Activated CD4-positive, alpha-beta T cell treated with anti-CD3 and anti-CD28 coated beads, Interleukin-2, amount 10 ng/mL, durations not matched to agents 24 days and 14 days (primary cell): ENCODE data around the gene GPR108. TPM values are rescaled to one million over a fixed set of nuclear protein-coding genes. Genes with fewer than 3 reads are reported as not detected.
"Not testable (repeated sequence)": the region's sequence is repeated elsewhere in the genome, so short reads cannot be mapped to it uniquely, and the experiment has no call there.

Source experiments
- DNase-seq: peaks from one replicate; pipeline ENCODE4 v3.0.0; 2022
- H3K27ac Mint-ChIP-seq: one replicate; pipeline ENCODE4 v1.8.0; 2022; ENCODE audit warnings: mild to moderate bottlenecking, mixed read lengths
- H3K27me3 Mint-ChIP-seq: one replicate; pipeline ENCODE4 v1.8.0; 2022; ENCODE audit warnings: mixed read lengths
- H3K36me3 Mint-ChIP-seq: one replicate; pipeline ENCODE4 v1.8.0; 2022; ENCODE audit warnings: low read depth, mild to moderate bottlenecking, mixed read lengths
- H3K4me1 Mint-ChIP-seq: one replicate; pipeline ENCODE4 v1.8.0; 2021; ENCODE audit warnings: mixed read lengths
- H3K4me3 Mint-ChIP-seq: one replicate; pipeline ENCODE4 v1.8.0; 2022; ENCODE audit warnings: mild to moderate bottlenecking, moderate library complexity, mixed read lengths
- H3K9me3 Mint-ChIP-seq: one replicate; pipeline ENCODE4 v1.8.0; 2021; ENCODE audit warnings: mixed read lengths
- intact Hi-C: fragments of 100-400 bp; cut with micrococcal nuclease; formaldehyde crosslinking; loops from one replicate; pipeline ENCODE4 v1.15.1; 2023
- total RNA-seq: library from RNA; stranded (reverse); gene quantifications from 2 replicates; pipeline ENCODE4 v1.2.3, GENCODE V29; 2022

Gene GPR108
- total RNA-seq, 1 donor from 2014 or later: 97.7 TPM

DNA sequence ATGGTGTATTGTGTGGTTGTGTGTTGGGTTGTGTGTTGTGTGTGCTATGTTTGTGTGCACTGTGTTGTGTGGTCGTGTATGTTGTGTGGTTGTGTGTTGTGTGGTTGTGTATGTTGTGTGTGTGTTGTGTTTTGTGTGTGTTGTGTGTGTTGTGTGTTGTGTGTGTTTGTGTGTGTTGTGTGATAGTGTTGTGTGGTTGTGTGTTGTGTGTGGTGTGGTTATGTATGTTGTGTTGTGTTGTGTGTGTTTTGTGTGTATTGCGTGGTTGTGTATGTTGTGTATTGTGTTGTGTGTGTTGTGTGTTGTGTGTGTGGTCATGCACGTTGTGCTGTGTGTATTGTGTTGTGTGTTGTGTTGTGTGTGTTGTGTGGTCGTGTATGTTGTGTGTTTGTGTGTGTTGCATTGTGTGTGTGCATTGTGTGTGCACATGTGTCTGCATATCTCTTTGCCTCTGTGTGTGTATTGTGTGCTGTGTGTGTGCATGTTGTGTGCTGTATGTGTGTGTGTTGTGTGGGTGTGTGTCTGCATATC lies 19.9 kb downstream of the GPR108 start:
- peak overlapping the region; percentile 2 for H3K27ac Mint-ChIP-seq
- no peaks in the 10 kb centered on the region for H3K9me3 Mint-ChIP-seq
- H3K4me3 Mint-ChIP-seq: no peak overlapping the region
- no peaks in the 10 kb centered on the region for H3K36me3 Mint-ChIP-seq
- peaks cover 5% of the 10 kb centered on the region for H3K27me3 Mint-ChIP-seq
- DNase-seq: no peak
- peaks cover 27% of the 10 kb centered on the region for H3K4me1 Mint-ChIP-seq
- intact Hi-C loops: loop anchor here (5.0 kb wide), 1 partner anchor 75 kb away; no protein-coding TSS in a partner anchor

DNA sequence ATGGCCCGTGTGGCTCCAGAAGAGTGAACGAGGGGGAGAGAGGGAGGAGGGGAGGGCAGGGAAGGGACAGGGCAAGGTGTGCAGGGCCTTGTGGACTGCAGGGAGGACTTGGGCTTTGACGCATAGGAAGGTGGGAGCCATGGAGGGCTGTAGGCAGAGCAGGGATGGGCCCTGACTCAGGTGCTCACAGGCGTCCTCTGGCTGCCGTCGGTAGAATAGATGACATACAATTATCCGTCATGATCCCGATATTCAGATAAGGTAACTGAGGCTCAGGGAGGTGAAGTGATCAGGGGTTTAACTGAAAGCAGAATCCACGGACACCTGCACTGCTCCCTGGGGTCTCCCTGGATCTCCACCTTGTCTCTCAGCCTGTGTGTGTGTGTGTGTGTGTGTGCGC lies 20.3 kb downstream of the GPR108 start:
- DNase-seq: no peak
- Mint-ChIP-seq H3K4me3 (no peak overlapping the region), H3K27ac (no peak overlapping the region), H3K36me3 (no peaks in the 10 kb centered on the region), H3K4me1 (peaks cover 25% of the 10 kb centered on the region), H3K9me3 (no peaks in the 10 kb centered on the region), H3K27me3 (peaks cover 8% of the 10 kb centered on the region)
- intact Hi-C loops: loop anchor here (5.0 kb wide), 1 partner anchor 75 kb away; no protein-coding TSS in a partner anchor

DNA sequence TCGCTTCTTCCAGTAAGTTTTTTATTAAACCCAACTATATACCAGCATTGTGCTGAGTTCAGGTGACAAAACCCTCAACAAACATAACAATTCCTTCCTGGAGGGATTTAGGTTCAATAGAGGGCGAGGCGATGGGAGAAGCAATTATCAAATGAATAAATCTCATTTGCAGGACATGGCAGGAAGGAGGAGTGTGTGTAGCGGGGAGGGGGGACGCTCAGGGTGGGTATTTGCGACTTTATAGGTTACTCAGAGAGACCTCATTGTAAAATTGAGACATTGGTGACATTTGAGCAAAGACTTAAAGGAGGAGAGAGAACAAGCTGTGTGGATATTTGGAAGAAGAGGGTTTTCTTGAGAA lies 20.8 kb downstream of the GPR108 start:
- intact Hi-C loops: loop anchor here (5.0 kb wide), 1 partner anchor 74 kb away; no protein-coding TSS in a partner anchor
- H3K9me3 Mint-ChIP-seq: no peaks in the 10 kb centered on the region

DNA sequence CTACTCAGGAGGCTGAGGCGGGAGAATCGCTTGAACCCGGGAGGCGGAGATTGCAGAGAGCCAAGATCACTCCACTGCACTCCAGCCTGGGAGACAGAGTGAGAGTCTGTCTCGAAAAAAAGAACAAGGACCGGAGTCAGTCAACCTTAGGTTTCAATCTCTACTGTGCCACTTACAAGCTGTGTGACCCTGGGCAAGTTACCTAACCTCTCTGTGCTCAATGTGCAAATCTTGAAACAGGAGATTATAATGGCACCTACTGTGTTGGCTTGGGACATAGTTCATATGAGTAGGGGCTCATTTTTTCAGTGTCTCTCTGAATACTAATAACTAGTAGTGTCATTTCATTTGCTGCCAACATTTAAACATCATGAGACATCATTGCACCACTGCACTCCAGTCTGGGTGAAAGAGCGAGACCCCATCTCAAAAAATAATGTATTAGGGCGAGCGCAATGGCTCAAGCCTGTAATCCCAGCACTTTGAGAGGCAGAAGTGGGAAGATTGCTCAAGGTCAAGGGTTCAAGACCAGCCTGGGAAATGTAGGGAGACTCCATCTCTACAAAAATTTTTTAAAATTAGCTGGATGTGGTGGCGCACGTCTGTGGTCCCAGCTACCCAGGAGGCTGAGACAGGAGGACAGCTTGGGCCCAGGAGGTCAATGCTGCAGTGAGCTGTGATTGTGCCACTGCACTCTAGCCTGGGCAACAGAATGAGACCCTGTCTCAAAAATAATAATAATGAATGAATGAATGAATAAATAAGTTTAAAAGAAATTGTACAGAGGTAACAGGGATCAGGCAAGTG lies 22.4 kb downstream of the GPR108 start:
- Mint-ChIP-seq H3K9me3 (no peaks in the 10 kb centered on the region), H3K36me3 (no peaks in the 10 kb centered on the region), H3K4me3 (no peak overlapping the region), H3K27me3 (peaks cover 26% of the 10 kb centered on the region), H3K4me1 (peaks cover 23% of the 10 kb centered on the region), H3K27ac (no peak overlapping the region)
- intact Hi-C loops: loop anchor here (5.0 kb wide), 1 partner anchor 73 kb away; no protein-coding TSS in a partner anchor
- no peak for DNase-seq

More for the DNA sequence above, 20.8 kb downstream of the GPR108 start:
- no peak for DNase-seq
- H3K27me3 Mint-ChIP-seq: peaks cover 10% of the 10 kb centered on the region
- no peak overlapping the region for H3K27ac Mint-ChIP-seq
- H3K36me3 Mint-ChIP-seq: no peaks in the 10 kb centered on the region
- H3K4me3 Mint-ChIP-seq: no peak overlapping the region
- peaks cover 23% of the 10 kb centered on the region for H3K4me1 Mint-ChIP-seq

DNA sequence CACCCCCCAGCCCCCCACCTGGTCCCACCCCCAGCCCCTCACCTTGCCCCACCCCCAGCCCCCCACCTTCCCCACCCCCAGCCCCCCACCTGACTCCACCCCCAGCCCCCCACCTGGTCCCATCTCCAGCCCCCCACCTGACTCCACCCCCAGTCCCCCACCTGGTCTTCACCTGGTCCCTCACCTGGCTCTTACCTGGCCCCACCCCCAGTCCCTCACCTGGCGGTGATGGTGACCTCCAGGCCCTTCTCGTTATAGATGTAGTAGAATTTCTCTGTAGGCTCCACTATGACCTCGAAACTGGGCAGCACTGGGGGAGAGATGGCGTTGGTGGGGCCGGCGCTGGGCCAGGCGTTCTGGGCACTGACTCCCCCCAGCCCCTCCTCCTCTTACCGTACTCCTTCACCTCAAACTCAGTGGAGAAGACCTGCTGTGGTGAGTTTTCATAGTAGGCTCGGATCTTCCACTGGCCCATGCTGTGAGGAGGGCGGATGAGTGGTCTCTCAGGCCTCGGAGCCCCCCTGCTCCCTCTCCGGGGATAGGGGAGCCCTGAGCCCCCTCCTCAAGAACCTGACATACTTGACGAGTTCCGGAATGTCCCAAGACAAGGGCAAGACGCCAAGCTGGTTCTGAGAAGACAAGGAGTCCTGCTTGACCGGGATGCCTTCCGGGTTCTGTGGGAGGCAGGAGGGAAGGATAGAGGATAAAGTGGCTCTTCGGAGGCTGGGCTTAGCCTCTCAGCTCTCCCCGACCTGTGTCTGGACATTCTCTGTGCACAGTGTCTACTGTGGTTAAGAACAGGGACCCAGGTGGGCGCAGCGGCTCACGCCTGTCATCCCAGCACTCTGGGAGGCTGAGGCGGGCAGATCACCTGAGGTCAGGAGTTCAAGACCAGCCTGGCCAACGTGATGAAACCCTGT lies 23.3 kb downstream of the GPR108 start:
- H3K36me3 Mint-ChIP-seq: no peaks in the 10 kb centered on the region
- H3K4me1 Mint-ChIP-seq: peaks cover 19% of the 10 kb centered on the region
- DNase-seq: no peak
- no peak overlapping the region for H3K27ac Mint-ChIP-seq
- intact Hi-C loops: no loop called here
- H3K9me3 Mint-ChIP-seq: no peaks in the 10 kb centered on the region
- no peak overlapping the region for H3K4me3 Mint-ChIP-seq
- H3K27me3 Mint-ChIP-seq: peaks cover 35% of the 10 kb centered on the region

DNA sequence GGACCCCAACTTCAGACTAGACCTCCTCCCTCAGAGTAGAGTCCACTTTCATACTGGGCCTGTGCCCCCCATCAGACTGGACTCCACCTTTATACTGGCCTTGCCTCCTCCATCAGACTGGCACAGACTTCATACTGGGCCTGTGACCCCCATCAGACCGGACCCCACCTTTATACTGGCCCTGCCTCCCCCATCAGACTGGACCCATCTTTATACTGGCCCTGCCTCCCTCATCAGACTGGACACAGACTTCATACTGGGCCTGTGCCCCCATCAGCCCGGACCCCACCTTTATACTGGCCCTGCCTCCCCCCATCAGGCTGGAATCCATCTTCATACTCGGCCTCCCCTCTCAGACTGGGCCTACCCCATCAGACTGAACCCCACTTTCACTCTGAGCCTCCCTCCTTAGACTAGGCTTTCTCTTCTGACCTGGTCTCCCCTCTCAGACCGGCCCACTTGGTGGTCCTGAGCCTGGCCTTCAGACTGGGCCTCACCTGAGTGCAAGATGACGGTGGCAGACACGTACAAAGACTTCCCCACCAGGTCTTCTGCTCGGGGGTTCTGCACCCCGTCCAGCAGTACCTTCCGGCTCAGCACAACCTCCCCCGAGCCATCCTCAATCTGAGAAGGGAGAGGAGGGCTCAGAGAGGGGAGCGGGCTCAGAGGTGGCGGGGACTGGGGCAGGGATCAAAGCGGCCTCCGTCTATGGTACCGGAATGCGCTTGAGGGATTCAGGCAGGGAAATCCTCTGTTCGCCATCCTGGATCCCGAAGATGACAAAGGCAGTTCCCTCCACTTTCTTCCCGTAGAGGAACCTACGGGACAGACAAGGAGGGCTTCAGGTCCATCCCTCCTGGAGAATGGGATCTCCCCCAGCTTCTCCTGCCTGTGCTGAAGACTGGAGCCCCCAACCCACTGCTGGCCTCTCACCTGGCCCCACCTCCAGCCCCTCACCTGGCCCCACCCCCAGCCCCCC lies 24.4 kb downstream of the GPR108 start:
- Mint-ChIP-seq H3K27me3 (peaks cover 45% of the 10 kb centered on the region), H3K4me3 (no peak overlapping the region), H3K27ac (peak overlapping the region; percentile 74), H3K4me1 (peaks cover 17% of the 10 kb centered on the region), H3K9me3 (no peaks in the 10 kb centered on the region), H3K36me3 (no peaks in the 10 kb centered on the region)
- DNase-seq: no peak
- intact Hi-C loops: no loop called here

DNA sequence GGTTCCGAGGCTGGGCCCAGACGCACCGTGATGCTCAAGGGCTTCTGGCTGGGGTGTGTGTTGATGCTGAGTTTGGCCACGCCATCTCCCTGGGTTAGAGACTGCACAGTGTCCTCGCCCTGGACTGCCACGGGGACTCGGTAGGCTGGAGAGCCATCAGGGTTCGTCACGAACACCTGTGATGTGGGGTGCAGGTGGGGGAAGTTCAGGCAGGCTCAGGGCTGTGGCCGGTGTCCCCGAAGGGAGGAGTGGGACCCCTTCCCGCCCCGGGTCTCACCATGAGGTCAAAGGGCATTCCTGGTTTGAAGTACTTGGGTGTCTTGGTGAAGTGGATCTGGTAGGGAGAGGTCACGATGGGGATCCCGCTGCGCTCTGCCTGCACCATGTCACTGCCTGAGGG lies 25.1 kb downstream of the GPR108 start:
- no peaks in the 10 kb centered on the region for H3K36me3 Mint-ChIP-seq
- H3K4me1 Mint-ChIP-seq: peaks cover 13% of the 10 kb centered on the region
- DNase-seq: no peak
- peaks cover 47% of the 10 kb centered on the region for H3K27me3 Mint-ChIP-seq
- no peaks in the 10 kb centered on the region for H3K9me3 Mint-ChIP-seq
- peak overlapping the region; percentile 74 for H3K27ac Mint-ChIP-seq
- no peak overlapping the region for H3K4me3 Mint-ChIP-seq
- intact Hi-C loops: no loop called here

DNA sequence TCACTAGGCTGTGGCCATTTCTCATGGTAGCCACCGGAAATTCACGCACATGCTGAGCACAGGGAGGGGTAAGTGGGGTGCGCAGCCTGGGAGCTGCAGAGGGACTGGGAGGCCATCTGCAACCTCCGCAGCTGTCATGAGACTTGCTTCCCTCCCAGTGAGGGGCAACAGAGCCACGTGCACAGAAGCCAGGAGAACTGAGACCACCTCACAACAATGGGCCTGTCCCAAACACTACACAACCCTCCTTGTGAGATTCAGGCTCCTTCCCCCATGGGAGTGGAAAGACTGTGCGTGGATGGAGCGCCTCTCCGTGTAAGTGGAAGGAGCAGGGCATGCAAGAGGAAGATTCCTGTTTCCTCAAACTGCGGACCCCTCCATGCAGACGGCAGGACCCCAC lies 25.8 kb downstream of the GPR108 start:
- Mint-ChIP-seq H3K4me1 (peaks cover 13% of the 10 kb centered on the region), H3K36me3 (no peaks in the 10 kb centered on the region), H3K27ac (no peak overlapping the region), H3K4me3 (no peak overlapping the region), H3K27me3 (peaks cover 47% of the 10 kb centered on the region), H3K9me3 (no peaks in the 10 kb centered on the region)
- no peak for DNase-seq
- intact Hi-C loops: no loop called here

DNA sequence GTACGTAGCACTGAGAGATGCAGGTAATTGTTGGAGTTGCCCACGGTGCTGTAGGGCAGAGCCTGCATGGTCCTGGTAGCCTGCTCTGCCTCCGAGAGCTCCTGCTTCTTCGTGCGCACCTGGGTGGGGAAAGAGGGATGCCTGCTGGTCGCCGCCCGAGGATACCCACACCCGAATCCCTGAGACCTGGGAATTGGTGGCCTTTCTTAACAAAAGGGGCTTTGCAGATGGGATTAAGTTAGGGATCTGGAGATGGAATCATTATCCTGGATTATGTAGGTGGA lies 26.4 kb downstream of the GPR108 start:
- no peak overlapping the region for H3K27ac Mint-ChIP-seq
- H3K27me3 Mint-ChIP-seq: peaks cover 44% of the 10 kb centered on the region
- peaks cover 13% of the 10 kb centered on the region for H3K4me1 Mint-ChIP-seq
- H3K9me3 Mint-ChIP-seq: no peaks in the 10 kb centered on the region
- intact Hi-C loops: no loop called here
- H3K36me3 Mint-ChIP-seq: no peaks in the 10 kb centered on the region
- H3K4me3 Mint-ChIP-seq: no peak overlapping the region
- no peak for DNase-seq

DNA sequence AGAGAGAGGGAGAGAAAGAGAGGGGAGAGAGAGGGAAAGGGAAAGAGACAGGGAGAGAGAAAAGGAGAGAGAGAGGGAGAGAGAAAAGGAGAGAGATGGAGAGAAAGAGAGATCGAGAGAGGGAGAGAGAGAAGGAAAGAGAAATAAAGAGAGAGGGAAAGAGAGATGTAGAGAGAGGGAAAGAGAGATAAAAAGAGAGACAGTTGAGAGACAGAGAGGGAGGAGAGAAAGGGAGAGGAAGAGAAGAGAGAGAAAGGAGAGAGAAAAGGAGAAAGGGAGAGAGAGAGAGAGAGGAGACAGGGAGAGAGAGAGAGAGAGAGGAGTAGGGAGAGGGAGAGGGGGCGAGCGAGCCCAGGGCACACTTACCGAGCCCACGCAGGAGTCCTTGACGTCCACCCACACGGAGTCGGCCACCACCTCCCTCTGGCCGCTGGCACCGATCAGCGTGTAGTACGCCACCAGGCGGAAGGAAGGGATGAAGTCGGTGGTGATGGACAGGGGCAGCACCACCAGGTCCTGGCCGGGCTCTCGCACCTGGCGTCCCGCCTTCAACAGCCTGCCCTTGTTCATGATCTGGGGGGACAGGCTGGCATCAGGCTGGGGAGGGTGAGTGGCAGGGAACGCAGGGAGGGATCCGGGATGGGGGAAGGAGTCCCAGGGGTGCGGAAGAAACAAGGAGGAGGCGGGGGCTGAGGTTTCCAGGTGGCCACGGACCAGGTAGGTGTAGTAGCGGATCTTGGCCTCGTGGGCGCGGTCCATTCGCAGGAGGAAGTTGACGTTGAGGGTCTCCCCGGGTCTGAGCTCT lies 26.9 kb downstream of the GPR108 start:
- Mint-ChIP-seq H3K27me3 (peaks cover 44% of the 10 kb centered on the region), H3K9me3 (no peaks in the 10 kb centered on the region), H3K36me3 (no peaks in the 10 kb centered on the region), H3K4me3 (peak overlapping the region; percentile 69), H3K4me1 (peaks cover 13% of the 10 kb centered on the region), H3K27ac (peak overlapping the region; percentile 45)
- intact Hi-C loops: no loop called here
- no peak for DNase-seq

DNA sequence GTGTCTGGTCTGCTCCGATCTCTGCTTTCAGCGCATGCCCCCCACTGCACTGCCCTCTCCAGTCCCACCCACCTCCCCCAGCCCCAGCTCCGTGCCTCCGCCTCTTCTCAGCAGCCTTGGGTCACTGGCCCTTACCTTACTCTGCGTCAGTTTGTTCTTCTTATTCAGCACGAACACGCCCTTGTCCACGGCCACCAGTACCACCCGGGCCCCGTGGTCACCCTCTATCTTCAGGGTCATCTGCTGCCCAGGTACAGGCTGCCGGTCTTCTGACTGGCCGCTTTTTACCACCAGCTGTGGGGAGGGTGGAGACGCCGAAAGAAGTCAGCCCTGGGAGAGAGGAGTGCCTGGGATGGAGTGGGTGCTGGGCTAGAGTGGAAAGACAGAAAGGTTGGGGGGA lies 27.8 kb downstream of the GPR108 start:
- Mint-ChIP-seq H3K27me3 (peaks cover 44% of the 10 kb centered on the region), H3K9me3 (no peaks in the 10 kb centered on the region), H3K4me3 (no peak overlapping the region), H3K36me3 (no peaks in the 10 kb centered on the region), H3K27ac (peak overlapping the region; percentile 59), H3K4me1 (peaks cover 13% of the 10 kb centered on the region)
- intact Hi-C loops: no loop called here
- DNase-seq: no peak

DNA sequence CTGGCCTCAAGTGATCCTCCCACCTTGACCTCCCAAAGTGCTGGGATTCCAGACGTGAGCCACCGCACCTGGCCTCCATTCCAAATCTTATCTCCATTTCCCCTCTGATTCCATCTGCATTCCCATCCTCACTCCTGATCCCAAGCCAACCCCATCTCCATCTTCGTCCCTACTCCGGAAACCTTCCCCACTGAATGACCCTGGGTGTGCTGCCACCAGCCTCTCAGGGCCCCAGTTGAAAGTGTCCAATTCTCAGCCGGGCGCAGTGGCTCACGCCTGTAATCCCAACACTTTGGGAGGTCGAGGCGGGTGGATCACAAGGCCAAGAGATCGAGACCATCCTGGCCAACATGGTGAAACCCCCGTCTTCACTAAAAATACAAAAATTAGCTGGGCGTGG lies 28.5 kb downstream of the GPR108 start:
- Mint-ChIP-seq H3K4me1 (peaks cover 13% of the 10 kb centered on the region), H3K27me3 (peaks cover 44% of the 10 kb centered on the region)
- DNase-seq, H3K27ac Mint-ChIP-seq, H3K36me3 Mint-ChIP-seq, H3K9me3 Mint-ChIP-seq, intact Hi-C loops, H3K4me3 Mint-ChIP-seq: not testable (repeated sequence)
